Muscle layer of colon (tissue), 2 donors: ENCODE results near the gene TPSB2.
"Not testable (repeated sequence)": the region's sequence is repeated elsewhere in the genome, so short reads cannot be mapped to it uniquely, and the experiment has no call there.

Experiments used
- H3K27ac ChIP-seq: one replicate; pipeline ENCODE4 v1.7.0; 2013; ENCODE audit warnings: low read depth, mild to moderate bottlenecking, low read length, moderate library complexity
- H3K27me3 ChIP-seq, 2 donors: one replicate each; pipeline ENCODE4 v1.7.0; 2013; ENCODE audit warnings: low read length in 2 of 2, mild to moderate bottlenecking in 2 of 2; ENCODE audit not compliant: insufficient read depth in 2 of 2, control insufficient read depth in 1 of 2
- H3K36me3 ChIP-seq: one replicate; pipeline ENCODE4 v1.7.0; 2013; ENCODE audit warnings: mild to moderate bottlenecking, low read length; ENCODE audit not compliant: insufficient read depth
- H3K4me1 ChIP-seq: one replicate; pipeline ENCODE4 v1.7.0; 2013; ENCODE audit warnings: mild to moderate bottlenecking, low read length; ENCODE audit not compliant: insufficient read depth
- H3K4me3 ChIP-seq, 2 donors: one replicate each; pipeline ENCODE4 v1.7.0; 2013; ENCODE audit warnings: low read length in 2 of 2, low read depth in 1 of 2, mild to moderate bottlenecking in 1 of 2, moderate library complexity in 1 of 2
- H3K9ac ChIP-seq: one replicate; pipeline ENCODE4 v1.7.0; 2013; ENCODE audit warnings: low read length
- H3K9me3 ChIP-seq: one replicate; pipeline ENCODE4 v1.7.0; 2013; ENCODE audit warnings: mild to moderate bottlenecking, low read length
- donor health status: abdominal sarcoma.
- donor health status: Adenocarcinoma of cecum.

TPSB2 gene

GRCh38 chr16:1230084-1230470, at the start of gene TPSB2:
TSS of gene TPSB2 (minus strand) at chr16:1230184. CDS start at chr16:1229951, 233 bp downstream.
- not testable (repeated sequence) for H3K27me3 ChIP-seq, H3K27ac ChIP-seq, H3K9ac ChIP-seq, H3K9me3 ChIP-seq, H3K4me1 ChIP-seq, H3K36me3 ChIP-seq, H3K4me3 ChIP-seq

- no peaks in the 10 kb centered on the region for H3K4me1 ChIP-seq
- no peaks in the 10 kb centered on the region for H3K9me3 ChIP-seq
- H3K4me3 ChIP-seq, result no peak overlapping the region
- peaks cover 0 to 30% of the 10 kb centered on the region in 2 donors for H3K27me3 ChIP-seq
- no peaks in the 10 kb centered on the region for H3K36me3 ChIP-seq
- no peak overlapping the region for H3K9ac ChIP-seq
- no peak overlapping the region for H3K27ac ChIP-seq
These were observed 49.3 kb upstream of the TPSB2 start for GRCh38 chr16:1279081-1279944.

GRCh38 chr16:1278477-1278876, 48.5 kb upstream of the TPSB2 start:
- no peaks in the 10 kb centered on the region for H3K4me1 ChIP-seq
- H3K4me3 ChIP-seq, result no peak overlapping the region
- no peaks in the 10 kb centered on the region for H3K36me3 ChIP-seq
- no peak overlapping the region for H3K27ac ChIP-seq
- peaks cover 0 to 30% of the 10 kb centered on the region in 2 donors for H3K27me3 ChIP-seq
- no peaks in the 10 kb centered on the region for H3K9me3 ChIP-seq
- no peak overlapping the region for H3K9ac ChIP-seq

GRCh38 chr16:1277617-1278282, 47.8 kb upstream of the TPSB2 start:
- Histone ChIP-seq H3K4me1 (no peaks in the 10 kb centered on the region), H3K36me3 (no peaks in the 10 kb centered on the region), H3K27ac (no peak overlapping the region), H3K9ac (no peak overlapping the region), H3K27me3 (peaks cover 0 to 26% of the 10 kb centered on the region in 2 donors), H3K4me3 (no peak overlapping the region), H3K9me3 (no peaks in the 10 kb centered on the region)

- Histone ChIP-seq H3K9ac (no peak overlapping the region), H3K9me3 (no peaks in the 10 kb centered on the region), H3K36me3 (no peaks in the 10 kb centered on the region), H3K27ac (no peak overlapping the region), H3K27me3 (peaks cover 0 to 26% of the 10 kb centered on the region in 2 donors), H3K4me3 (no peak overlapping the region), H3K4me1 (peaks cover 1% of the 10 kb centered on the region)
These were observed 47.2 kb upstream of the TPSB2 start for GRCh38 chr16:1277151-1277598.

GRCh38 chr16:1276580-1276878, 46.5 kb upstream of the TPSB2 start:
- Histone ChIP-seq H3K9ac (no peak overlapping the region), H3K4me1 (peaks cover 8% of the 10 kb centered on the region), H3K27ac (no peak overlapping the region), H3K36me3 (no peaks in the 10 kb centered on the region), H3K4me3 (no peak overlapping the region), H3K9me3 (no peaks in the 10 kb centered on the region), H3K27me3 (peaks cover 0 to 26% of the 10 kb centered on the region in 2 donors)

GRCh38 chr16:1275791-1276579, 46.0 kb upstream of the TPSB2 start:
- Histone ChIP-seq H3K4me3 (no peak overlapping the region), H3K9me3 (no peaks in the 10 kb centered on the region), H3K27me3 (peaks cover 0 to 26% of the 10 kb centered on the region in 2 donors), H3K9ac (no peak overlapping the region), H3K36me3 (no peaks in the 10 kb centered on the region), H3K4me1 (peaks cover 10% of the 10 kb centered on the region), H3K27ac (no peak overlapping the region)

GRCh38 chr16:1274767-1275166, 44.8 kb upstream of the TPSB2 start:
- no peak overlapping the region for H3K9ac ChIP-seq
- peaks cover 10% of the 10 kb centered on the region for H3K4me1 ChIP-seq
- no peaks in the 10 kb centered on the region for H3K9me3 ChIP-seq
- H3K36me3 ChIP-seq, result no peaks in the 10 kb centered on the region
- no peak overlapping the region for H3K4me3 ChIP-seq
- peaks cover 0 to 26% of the 10 kb centered on the region in 2 donors for H3K27me3 ChIP-seq
- H3K27ac ChIP-seq, result no peak overlapping the region

GRCh38 chr16:1273816-1274215, 43.8 kb upstream of the TPSB2 start:
- H3K27me3 ChIP-seq, result peaks cover 0 to 24% of the 10 kb centered on the region in 2 donors

GRCh38 chr16:1272453-1273198, 42.6 kb upstream of the TPSB2 start:
- peaks cover 0 to 13% of the 10 kb centered on the region in 2 donors for H3K27me3 ChIP-seq
- H3K9ac ChIP-seq, result no peak overlapping the region
- H3K9me3 ChIP-seq, result no peaks in the 10 kb centered on the region

More at GRCh38 chr16:1273816-1274215, 43.8 kb upstream of the TPSB2 start:
- H3K27ac ChIP-seq, result no peak overlapping the region
- H3K4me3 ChIP-seq, result no peak overlapping the region
- H3K9ac ChIP-seq, result no peak overlapping the region
- no peaks in the 10 kb centered on the region for H3K36me3 ChIP-seq
- no peaks in the 10 kb centered on the region for H3K9me3 ChIP-seq
- H3K4me1 ChIP-seq, result peaks cover 10% of the 10 kb centered on the region

More at GRCh38 chr16:1272453-1273198, 42.6 kb upstream of the TPSB2 start:
- H3K36me3 ChIP-seq, result no peaks in the 10 kb centered on the region
- no peak overlapping the region for H3K27ac ChIP-seq
- H3K4me3 ChIP-seq, result no peak overlapping the region
- peaks cover 10% of the 10 kb centered on the region for H3K4me1 ChIP-seq
